LNCAP (cell line): ENCODE results near the gene ROBO1.
A peak's percentile ranks its signal among the peaks of the same experiment; 100 is the strongest.

Experiments used
- CTCF ChIP-seq: fragments of 450-650 bp; IDR thresholded peaks from 2 replicates; pipeline ENCODE4 v1.5.1; 2017; ENCODE audit warnings: mild to moderate bottlenecking

The ROBO1 gene

DNA sequence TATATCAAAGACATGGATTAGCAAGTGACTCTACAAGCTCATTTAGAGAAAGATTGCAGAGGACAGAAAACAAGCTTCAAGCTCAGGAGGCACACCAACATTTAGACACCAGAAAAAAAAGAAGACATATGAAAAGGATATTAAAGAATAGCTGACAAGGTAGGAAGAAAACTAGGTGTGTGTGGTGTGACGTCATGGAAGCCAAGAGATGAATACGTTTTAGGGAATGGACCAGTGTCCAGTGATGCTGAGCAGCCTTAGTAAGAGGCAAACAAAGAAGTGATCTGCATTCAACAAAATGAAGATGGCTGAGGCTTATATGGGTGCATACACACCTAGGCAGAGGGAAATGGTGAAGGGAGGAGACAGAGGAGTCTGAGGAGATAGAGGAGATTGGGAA, 377.4 kb downstream of the ROBO1 start:
- no peak for TF ChIP-seq CTCF

GRCh38 chr3:79385211-79385610, 382.6 kb downstream of the ROBO1 start:
- TF ChIP-seq CTCF: no peak

DNA sequence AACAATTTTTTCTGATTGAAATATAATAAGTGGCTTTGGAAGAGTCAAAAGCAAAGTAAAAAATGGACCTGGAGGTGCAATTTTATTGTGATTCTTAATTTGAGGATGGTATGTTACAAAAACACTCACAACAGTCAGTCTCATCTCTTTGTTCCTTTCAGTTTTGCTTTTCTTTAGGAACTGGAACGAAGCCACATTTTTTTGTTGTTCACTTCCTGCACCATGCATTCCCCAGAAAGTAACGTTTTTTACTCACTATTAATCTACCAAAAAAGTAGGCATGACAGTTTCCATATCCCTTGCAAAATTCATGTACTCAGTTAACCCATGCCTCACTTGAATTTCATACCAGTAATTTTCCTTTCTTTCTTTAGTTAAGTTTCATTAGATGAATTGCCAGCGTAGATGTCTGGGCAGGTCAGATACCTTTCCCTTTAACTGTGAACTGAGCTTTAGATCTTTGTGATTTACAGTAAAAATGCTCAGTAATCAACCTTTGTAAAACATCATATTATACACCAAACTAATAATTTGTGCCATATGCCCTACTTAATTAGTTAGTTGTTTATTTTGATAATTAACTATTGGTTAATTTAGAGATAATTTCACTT, 384.3 kb downstream of the ROBO1 start:
- no peak for TF ChIP-seq CTCF

DNA sequence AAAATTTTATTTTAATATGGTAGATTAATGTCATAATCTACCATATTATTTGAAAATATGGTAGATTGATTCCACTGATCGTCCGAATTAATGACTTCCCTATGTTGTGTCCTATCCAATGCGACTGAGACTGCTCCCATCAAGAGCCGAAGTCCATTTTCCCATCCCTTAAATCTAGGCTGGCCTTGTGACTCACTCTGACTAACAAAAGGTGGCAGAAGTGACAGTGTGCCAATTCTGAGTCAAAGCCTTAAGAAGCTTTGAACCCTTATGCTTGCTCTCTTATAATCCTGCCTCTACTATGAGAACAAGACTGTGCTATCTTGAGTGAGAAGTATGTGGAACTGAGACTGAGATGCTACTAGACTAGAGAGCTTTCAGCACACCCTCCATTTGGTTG, 387.2 kb downstream of the ROBO1 start:
- TF ChIP-seq CTCF: no peak

DNA sequence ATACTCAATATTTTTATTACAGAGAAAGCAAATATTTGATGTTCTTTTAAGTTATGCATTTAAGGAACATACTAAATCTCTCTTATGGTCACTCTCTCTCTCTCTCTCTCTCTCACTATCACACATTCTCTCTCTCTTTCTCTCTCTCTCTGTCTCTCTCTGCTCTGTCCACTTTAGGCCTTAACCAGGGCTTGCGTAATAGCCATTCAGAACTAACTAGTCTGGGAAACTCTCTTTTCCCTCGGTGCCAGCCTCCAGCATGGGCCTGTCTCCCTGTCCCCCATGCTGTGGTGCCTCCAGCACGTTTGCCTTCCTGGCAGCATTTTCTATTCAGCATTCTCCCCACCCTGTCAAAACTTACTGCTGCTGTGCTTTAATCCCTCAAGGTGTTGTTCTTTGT, 389.7 kb downstream of the ROBO1 start:
- TF ChIP-seq CTCF: no peak

GRCh38 chr3:79369306-79369705, 398.5 kb downstream of the ROBO1 start:
- peak; percentile 63 for TF ChIP-seq CTCF

GRCh38 chr3:79368403-79368802, 399.4 kb downstream of the ROBO1 start:
- TF ChIP-seq CTCF: no peak

DNA sequence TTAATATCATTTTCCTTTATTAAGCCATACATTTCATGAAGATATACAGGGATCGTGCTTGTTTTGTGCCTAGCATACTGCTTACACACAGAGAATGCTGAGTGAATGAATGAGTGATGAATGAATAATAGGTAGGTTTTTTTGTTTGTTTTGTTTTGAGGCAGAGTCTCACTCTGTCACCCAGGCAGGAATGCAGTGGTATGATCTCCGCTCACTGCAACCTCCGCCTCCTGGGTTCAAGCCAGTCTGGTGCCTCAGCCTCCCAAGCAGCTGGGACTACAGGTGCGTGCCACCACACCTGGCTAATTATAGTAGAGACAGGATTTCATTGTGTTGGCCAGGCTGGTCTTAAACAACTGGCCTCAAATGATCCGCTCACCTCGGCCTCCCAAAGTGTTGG, 400.0 kb downstream of the ROBO1 start:
- no peak for TF ChIP-seq CTCF
